CMK (cell line): ENCODE measurements around the gene SERAC1.
"Not testable (repeated sequence)": the region's sequence is repeated elsewhere in the genome, so short reads cannot be mapped to it uniquely, and the experiment has no call there.

ENCODE experiments used
- DNase-seq: peaks from one replicate; pipeline ENCODE4 v3.0.0-alpha.2; 2010; ENCODE audit warnings: low read depth

Gene SERAC1

DNA sequence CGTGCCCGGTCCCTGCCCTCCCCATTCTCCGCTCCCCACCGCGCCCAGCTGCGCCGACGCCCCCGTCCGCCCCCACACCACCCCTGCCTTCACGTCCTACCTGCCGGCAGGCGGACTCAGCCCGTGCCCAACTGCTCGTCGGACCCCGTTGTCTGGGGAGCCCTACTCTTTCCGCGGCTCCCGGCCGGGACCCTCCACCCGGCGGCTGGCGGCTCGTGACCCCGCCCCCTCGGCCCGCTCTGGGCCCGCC is at the start of gene SERAC1:
Gene SERAC1, minus strand, starts transcription at position 223 of the 250 bp plus-strand sequence. CDS start 9,899 bp downstream, outside the sequence.
- DNase-seq: no peak

- DNase-seq: no peak
Measured at GRCh38 chr6:158213925-158214674, 46.0 kb upstream of the SERAC1 start.

GRCh38 chr6:158211273-158212055 is 43.4 kb upstream of the SERAC1 start:
- DNase-seq: no peak

DNA sequence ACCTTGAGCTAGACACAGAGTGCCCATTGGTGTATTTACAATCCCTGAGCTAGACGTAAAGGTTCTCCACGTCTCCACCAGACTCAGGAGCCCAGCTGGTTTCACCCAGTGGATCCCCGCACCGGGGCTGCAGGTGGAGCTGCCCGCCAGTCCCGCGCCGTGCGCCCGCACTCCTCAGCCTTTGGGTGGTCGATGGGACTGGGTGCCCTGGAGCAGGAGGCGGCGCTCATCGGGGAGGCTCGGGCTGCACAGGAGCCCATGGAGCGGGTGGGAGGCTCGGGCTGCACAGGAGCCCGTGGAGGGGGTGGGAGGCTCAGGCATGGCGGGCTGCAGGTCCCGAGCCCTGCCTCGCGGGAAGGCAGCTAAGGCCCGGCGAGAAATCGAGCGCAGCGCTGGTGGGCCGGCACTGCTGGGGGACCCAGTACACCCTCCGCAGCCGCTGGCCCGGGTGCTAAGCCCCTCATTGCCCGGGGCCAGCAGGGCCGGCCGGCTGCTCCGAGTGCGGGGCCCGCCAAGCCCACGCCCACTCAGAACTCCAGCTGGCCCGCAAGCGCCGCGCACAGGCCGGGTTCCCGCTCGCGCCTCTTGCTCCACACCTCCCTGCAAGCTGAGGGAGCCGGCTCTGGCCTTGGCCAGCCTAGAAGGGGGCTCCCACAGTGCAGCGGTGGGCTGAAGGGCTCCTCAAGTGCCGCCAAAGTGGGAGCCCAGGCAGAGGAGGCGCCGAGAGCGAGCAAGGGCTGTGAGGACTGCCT is 41.7 kb upstream of the SERAC1 start:
- DNase-seq: not testable (repeated sequence)

GRCh38 chr6:158208226-158209030 is 40.4 kb upstream of the SERAC1 start:
- DNase-seq: not testable (repeated sequence)

- DNase-seq: no peak
Measured at GRCh38 chr6:158207422-158207788, 39.3 kb upstream of the SERAC1 start.

DNA sequence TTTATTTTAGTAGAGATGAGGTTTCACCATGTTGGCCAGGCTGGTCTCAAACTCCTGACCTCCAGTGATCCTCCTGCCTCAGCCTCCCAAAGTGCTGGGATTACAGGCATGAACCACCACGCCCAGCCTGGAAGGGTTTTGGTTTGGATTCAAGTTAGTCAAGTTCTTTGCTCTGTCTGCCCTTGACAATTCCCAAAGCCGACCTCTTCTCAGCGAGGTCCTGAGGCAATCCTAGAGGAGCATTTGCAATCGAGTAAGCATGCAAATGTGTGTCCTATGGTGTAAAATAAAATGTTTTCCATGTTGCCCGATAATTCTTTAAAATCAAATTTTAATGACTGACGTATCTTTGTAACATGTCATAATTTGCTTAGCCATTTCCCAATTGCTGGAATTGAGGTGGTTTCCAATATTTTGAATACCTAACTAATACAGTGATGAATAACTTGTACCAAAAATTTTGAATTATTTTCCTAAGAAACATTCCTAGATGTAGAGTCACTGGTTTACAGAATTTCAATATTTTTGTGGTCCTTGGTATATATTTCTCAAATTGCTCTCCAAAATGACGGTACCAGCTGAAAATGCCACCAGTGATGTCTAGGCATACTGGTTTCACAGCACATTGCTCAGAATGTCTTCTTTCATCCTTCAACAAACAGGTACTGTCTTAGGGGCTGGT is 38.8 kb upstream of the SERAC1 start:
- no peak for DNase-seq

DNA sequence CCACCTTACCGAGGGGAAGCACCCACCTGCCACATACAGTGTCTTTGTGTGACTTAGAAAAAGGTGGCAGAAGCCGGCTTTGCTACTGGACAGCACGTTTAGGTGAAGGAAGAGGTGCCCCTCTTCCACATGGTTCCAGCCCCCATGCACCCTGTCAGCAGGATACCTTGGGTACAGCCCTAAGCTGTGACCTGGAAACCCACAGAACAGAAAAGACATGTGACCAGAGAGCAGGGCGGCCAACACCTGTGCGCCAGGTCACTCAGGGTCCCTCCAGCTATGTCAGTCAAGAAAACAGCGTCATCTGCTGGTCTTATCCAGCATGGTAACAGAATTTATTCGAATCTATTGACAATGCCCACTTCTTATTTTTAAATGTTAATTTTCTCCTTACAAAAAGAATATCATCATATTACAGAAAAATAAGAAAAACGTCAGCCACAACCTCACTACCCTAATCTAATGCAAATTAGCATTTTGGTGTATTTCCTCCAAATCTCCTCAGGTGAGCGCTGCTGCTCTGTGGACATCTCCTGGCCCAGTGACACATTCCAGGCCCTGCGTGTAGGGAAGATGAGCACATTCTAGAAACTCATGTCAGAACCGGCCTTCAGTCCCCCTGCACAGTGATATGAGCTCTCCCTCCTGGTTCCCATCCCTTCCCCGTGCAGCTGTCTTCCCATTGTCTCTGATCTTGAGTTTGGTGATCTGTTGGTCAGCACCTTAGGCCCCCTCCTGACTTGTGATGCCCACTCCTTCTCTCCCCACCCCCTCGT is 37.3 kb upstream of the SERAC1 start:
- DNase-seq: no peak

- DNase-seq: no peak
Measured at GRCh38 chr6:158198461-158198860, 30.4 kb upstream of the SERAC1 start.

GRCh38 chr6:158194487-158195280 is 26.6 kb upstream of the SERAC1 start:
- DNase-seq: no peak

- DNase-seq: no peak
Measured at GRCh38 chr6:158191761-158192160, 23.7 kb upstream of the SERAC1 start.

DNA sequence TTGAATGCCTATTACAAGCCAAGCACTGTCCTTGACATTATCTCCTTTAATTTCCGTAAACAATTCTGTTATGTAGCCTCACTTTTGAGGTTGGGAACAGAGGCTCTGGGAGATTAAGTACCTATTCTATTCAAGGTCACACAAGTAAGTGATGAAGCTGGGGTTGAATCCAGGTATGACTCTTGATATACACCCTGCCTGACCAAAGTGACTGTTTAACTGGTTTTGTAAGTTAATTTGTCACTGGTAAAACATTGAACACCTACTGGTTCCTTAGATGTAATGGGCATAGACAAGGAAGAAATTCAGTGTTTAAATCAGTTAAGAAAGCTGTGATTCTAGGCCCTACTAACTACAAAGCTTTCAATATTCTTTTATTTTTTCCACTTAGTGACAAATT is 23.0 kb upstream of the SERAC1 start:
- DNase-seq: no peak

DNA sequence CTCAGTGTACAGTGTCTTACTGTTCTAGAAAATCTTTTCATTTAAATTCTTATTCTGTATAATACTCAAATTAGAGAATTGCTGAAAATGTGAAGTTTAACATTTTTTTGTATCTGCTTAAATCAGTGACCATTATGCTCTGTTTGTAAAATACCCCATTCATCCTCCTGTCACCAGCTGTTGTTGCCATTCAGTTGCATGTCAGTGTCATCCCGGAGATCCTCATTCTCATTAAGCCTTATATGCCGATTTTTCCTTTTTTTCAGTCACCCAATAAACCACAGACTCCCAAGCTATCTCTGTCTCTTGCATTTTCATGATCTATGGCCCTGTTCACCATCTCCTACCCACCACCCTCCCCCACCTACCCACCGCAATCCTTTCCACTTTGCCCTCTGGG is 20.5 kb upstream of the SERAC1 start:
- DNase-seq: no peak

- no peak for DNase-seq
Measured at GRCh38 chr6:158185729-158186456, 17.8 kb upstream of the SERAC1 start.

DNA sequence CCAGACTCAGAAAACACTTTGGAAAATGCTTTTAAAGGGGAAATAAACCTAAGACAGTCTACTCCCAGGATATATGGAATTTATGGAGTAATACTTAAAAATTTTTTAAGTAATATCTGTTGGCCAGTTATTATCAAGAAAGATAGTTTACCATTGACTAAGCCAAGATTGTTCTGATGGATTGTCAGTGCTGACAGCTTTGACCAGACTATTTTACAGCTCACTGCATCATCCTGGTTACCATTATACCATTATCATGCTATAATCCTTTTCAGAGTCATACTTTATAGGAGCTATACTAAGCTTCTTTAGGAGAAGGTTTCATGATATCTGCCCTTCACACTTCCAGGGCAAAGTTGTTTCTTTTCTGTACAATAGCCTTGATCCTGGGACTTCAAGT is 16.5 kb upstream of the SERAC1 start:
- no peak for DNase-seq

GRCh38 chr6:158183174-158183972 is 15.3 kb upstream of the SERAC1 start:
- not testable (repeated sequence) for DNase-seq

GRCh38 chr6:158177712-158178111 is 9.7 kb upstream of the SERAC1 start:
- DNase-seq: not testable (repeated sequence)

DNA sequence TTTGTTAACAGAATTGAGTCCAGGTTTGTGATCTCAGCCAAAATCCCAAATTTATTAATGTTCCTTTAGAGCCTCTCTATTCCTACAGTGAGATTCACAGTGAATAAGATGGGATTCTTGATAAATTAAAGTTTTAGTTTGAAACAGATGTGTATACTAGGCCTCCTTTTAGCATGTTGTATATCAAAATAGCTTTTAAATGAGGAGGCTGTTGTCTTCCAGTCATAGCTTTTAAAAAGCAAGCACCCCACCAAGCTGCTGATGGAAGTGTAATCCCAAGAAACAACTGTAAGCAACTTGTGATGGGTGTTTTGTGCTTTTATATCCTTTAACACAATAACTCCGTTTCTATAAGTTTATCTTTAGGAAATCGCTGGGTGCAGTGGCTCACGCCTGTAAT is 7.0 kb upstream of the SERAC1 start:
- DNase-seq: no peak
